ENCODE results near the gene PUS1.
"Not testable (repeated sequence)": the region's sequence is repeated elsewhere in the genome, so short reads cannot be mapped to it uniquely, and the experiment has no call there.

PUS1 gene

DNA sequence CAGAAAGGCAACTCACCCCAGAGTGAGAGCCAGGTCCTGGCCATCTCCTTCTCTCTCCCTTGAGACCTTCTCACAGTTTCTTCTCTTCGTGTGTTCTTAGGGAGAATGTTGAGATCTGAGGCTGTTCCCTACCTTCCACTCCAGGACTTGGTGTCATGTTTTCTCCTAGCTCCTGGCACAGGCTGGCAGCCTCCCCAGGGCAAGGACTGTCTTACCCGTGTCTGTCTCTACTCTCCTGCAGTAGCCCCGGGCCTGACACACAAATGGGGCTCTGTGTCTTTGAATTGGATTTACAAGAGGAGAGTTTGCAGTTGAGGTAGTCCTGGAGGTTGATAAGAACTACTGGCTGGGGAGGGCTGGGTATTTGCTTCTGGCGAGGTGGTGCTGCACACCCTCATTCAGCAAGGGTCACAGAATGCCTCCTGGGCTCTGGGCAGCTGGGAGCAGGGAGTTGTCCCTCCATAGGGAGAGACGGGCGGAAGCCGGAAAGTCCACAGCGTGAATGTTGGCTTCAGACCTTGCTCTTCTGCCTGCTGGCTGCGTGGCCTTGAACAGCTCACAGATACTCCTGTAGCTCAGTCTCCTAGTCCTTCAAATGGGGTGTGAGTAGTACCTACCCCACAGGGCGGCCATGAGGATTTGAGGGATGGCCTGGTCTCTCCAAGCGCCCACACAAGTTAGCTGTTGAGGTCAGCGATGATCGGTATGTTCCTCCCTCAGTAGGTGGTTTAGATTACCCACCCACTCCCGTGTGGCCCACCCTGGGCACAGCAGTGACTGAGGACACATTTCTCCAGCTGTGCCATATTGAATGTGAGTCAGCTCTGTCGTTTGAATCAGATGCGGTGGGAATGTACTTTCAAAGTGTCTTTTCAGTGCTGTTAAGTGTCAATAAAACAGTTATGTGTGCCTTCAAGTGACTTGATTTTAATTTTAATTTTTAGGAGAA, 30.8 kb downstream of the PUS1 start:
- Mint-ChIP-seq H3K27ac (no peak overlapping the region), H3K9me3 (no peaks in the 10 kb centered on the region), H3K27me3 (ENCODE audit: low read depth) (no peaks in the 10 kb centered on the region), H3K4me1 (peaks cover 30% of the 10 kb centered on the region), H3K4me3 (no peak overlapping the region), H3K36me3 (ENCODE audit: low read depth) (peaks cover 26% of the 10 kb centered on the region)
- TF ChIP-seq, protein P1, sequence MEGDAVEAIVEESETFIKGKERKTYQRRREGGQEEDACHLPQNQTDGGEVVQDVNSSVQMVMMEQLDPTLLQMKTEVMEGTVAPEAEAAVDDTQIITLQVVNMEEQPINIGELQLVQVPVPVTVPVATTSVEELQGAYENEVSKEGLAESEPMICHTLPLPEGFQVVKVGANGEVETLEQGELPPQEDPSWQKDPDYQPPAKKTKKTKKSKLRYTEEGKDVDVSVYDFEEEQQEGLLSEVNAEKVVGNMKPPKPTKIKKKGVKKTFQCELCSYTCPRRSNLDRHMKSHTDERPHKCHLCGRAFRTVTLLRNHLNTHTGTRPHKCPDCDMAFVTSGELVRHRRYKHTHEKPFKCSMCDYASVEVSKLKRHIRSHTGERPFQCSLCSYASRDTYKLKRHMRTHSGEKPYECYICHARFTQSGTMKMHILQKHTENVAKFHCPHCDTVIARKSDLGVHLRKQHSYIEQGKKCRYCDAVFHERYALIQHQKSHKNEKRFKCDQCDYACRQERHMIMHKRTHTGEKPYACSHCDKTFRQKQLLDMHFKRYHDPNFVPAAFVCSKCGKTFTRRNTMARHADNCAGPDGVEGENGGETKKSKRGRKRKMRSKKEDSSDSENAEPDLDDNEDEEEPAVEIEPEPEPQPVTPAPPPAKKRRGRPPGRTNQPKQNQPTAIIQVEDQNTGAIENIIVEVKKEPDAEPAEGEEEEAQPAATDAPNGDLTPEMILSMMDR (IDR thresholded peaks at IDR 0.05; ENCODE audit: unreplicated experiment in 3 of 3) = no peak

DNA sequence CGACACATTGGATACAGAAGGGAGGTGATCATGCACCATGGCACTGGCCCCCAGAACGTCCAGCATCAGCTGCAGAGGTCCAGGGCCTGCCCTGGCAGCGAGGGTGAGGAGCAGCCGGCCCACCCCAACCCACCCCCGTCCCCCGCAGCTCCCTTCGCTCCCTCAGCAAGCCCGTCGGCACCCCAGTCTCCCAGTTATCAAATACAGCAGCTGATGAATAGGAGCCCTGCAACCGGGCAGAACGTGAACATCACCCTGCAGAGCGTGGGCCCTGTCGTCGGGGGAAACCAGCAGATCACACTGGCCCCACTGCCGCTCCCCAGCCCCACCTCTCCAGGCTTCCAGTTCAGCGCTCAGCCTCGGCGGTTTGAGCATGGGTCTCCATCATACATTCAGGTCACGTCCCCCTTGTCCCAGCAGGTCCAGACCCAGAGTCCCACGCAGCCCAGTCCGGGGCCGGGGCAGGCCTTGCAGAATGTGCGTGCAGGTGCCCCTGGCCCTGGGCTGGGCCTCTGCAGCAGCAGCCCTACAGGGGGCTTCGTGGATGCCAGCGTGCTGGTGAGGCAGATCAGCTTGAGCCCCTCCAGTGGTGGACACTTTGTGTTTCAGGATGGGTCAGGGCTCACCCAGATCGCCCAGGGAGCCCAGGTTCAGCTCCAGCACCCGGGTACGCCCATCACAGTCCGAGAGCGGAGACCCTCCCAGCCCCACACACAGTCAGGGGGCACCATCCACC, 31.7 kb downstream of the PUS1 start:
- Mint-ChIP-seq H3K36me3 (ENCODE audit: low read depth) (peaks cover 26% of the 10 kb centered on the region), H3K4me1 (peaks cover 33% of the 10 kb centered on the region)
- not testable (repeated sequence) for H3K4me3 Mint-ChIP-seq; H3K27ac Mint-ChIP-seq; H3K9me3 Mint-ChIP-seq; H3K27me3 Mint-ChIP-seq (ENCODE audit: low read depth)

DNA sequence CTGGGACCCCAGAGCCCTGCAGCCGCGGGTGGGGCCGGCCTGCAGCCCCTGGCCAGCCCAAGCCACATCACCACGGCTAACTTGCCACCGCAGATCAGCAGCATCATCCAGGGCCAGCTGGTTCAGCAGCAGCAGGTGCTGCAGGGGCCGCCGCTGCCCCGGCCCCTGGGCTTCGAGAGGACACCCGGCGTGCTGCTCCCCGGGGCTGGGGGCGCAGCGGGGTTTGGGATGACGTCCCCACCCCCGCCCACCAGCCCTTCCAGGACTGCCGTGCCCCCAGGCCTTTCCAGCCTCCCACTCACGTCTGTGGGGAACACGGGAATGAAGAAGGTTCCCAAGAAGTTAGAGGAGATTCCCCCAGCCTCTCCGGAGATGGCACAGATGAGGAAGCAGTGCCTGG, 32.3 kb downstream of the PUS1 start:
- Mint-ChIP-seq H3K4me1 (peaks cover 29% of the 10 kb centered on the region), H3K36me3 (ENCODE audit: low read depth) (peaks cover 26% of the 10 kb centered on the region)
- H3K27me3 Mint-ChIP-seq (ENCODE audit: low read depth); H3K4me3 Mint-ChIP-seq; H3K9me3 Mint-ChIP-seq; H3K27ac Mint-ChIP-seq: not testable (repeated sequence)

DNA sequence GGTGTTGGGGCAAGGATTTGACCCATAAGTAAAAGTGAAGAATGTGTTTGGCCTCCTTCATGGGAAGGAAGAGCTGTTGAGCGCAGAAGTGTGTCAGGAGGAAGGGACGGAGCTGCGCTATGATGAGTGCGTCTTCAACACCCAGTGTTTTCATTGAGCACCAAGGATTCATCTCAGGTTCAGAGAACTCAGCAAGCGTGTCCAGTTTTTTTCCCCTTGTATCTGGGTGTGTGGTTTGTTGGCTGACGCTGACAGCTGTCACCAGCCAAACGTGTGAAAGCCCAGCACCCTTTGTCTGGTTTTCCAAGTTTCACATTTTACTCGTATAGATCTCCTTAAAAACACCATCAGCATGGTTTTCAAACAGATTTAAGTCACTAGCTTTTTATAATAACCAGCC, 33.0 kb downstream of the PUS1 start:
- Mint-ChIP-seq H3K27ac (no peak overlapping the region), H3K36me3 (ENCODE audit: low read depth) (peaks cover 26% of the 10 kb centered on the region), H3K4me1 (peaks cover 29% of the 10 kb centered on the region), H3K4me3 (no peak overlapping the region), H3K9me3 (no peaks in the 10 kb centered on the region), H3K27me3 (ENCODE audit: low read depth) (no peaks in the 10 kb centered on the region)
- TF ChIP-seq, protein P1 (IDR thresholded peaks at IDR 0.05; ENCODE audit: unreplicated experiment in 3 of 3) = no peak

DNA sequence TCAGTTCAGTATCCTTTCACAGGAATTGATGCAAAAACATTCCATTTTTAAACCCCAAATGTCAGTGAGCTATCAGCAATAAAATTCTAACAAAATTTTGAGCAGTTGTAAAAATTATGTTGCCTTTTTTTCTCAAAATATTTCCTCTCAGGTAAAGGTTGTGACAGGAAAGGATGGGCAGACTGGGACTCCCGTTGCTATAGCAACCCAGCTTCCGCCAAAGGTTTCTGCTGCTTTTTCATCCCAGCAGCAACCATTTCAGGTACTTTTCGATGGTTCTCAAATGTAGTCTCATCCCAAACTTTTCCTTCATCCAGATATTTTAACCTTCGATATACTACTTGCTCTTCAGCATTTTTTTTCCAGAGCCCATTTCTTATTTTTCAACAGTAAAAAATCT, 34.3 kb downstream of the PUS1 start:
- TF ChIP-seq, protein P1 (IDR thresholded peaks at IDR 0.05; ENCODE audit: unreplicated experiment in 3 of 3) = no peak
- H3K4me3 Mint-ChIP-seq = no peak overlapping the region
- H3K9me3 Mint-ChIP-seq = no peaks in the 10 kb centered on the region
- peaks cover 22% of the 10 kb centered on the region for H3K4me1 Mint-ChIP-seq
- H3K27me3 Mint-ChIP-seq (ENCODE audit: low read depth) = no peaks in the 10 kb centered on the region
- no peak overlapping the region for H3K27ac Mint-ChIP-seq
- peaks cover 26% of the 10 kb centered on the region for H3K36me3 Mint-ChIP-seq (ENCODE audit: low read depth)

DNA sequence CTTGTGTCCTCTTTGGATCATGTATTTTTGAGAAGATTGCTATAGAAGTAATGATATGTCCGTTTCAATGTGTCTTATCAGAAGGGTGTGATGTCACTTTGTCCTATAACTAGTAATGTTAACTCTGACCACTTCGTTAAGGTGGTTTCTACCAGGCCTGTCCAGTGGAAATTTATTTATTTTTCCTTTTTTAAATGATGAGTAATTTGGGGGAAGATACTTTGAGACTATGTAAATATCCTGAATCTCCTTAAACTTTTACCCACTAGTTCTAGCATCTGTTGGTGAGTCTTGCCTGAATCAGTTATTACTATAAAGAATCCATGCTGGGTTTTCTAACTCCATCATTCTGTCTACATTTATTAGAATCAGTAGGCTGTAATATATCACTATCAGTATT, 36.0 kb downstream of the PUS1 start:
- Mint-ChIP-seq H3K27me3 (ENCODE audit: low read depth) (no peaks in the 10 kb centered on the region), H3K9me3 (no peaks in the 10 kb centered on the region), H3K36me3 (ENCODE audit: low read depth) (peaks cover 26% of the 10 kb centered on the region), H3K4me1 (peaks cover 10% of the 10 kb centered on the region), H3K4me3 (no peak overlapping the region), H3K27ac (no peak overlapping the region)
- TF ChIP-seq, protein P1 (IDR thresholded peaks at IDR 0.05; ENCODE audit: unreplicated experiment in 3 of 3) = no peak

Data from nephron (organoid).